ENCODE results near the gene P2RY11. TPM values are rescaled to one million over a fixed set of nuclear protein-coding genes. Genes with fewer than 3 reads are reported as not detected.

P2RY11 gene
- polyA plus RNA-seq, 2 of the 4 experiments (the other 2 are of a cell fraction) = 1.9 to 6.4 TPM

GRCh38 chr19:10100163-10100785, 11.2 kb upstream of the P2RY11 start:
- no peak for TF ChIP-seq RARB (CRISPR knock-in tag; IDR thresholded peaks at IDR 0.05)

GRCh38 chr19:10102787-10103236, 8.7 kb upstream of the P2RY11 start:
- ATAC-seq = no peak
- no peak overlapping the region for H3K4me3 ChIP-seq
- TF ChIP-seq ZFP36 (IDR thresholded peaks at IDR 0.05; ENCODE audit: borderline replicate concordance, partially characterized antibody) = peak; percentile 30
- no peak for TF ChIP-seq NPAS2 (CRISPR knock-in tag; IDR thresholded peaks at IDR 0.05; ENCODE audit: borderline replicate concordance)

More at GRCh38 chr19:10100163-10100785, 11.2 kb upstream of the P2RY11 start:
- ATAC-seq (no peak), DNase-seq (ENCODE audit: low read depth in 1 of 2, low spot score in 1 of 2) (no peak), FAIRE-seq (no peak)
- Histone ChIP-seq H3K4me3 (no peak overlapping the region), H3K4me2 (no peak overlapping the region), H3K9me3 (no peaks in the 10 kb centered on the region), H3K27ac (no peak overlapping the region), H3K4me1 (peaks cover 4% of the 10 kb centered on the region; the same call in 1 of the 3 replicates)
- 63% methylated on average over 5 of the region's 5 CpGs for WGBS (ENCODE audit: missing lambda C conversion rate)
- CTCF ChIA-PET = interaction anchor here (0.6 to 2.0 kb wide), 3 partner anchors 8 to 79 kb away, joined by 3 to 10 read pairs (median 4); no protein-coding TSS in a partner anchor
- POLR2A ChIA-PET = no interaction called here

GRCh38 chr19:10104130-10104513, 7.4 kb upstream of the P2RY11 start:
- Histone ChIP-seq H3K4me3 (no peak overlapping the region), H3K4me2 (no peak overlapping the region), H3K9me3 (no peaks in the 10 kb centered on the region), H3K4me1 (peaks cover 12% of the 10 kb centered on the region; the same call in 1 of the 3 replicates), H3K27ac (no peak overlapping the region)
- CTCF ChIA-PET = interaction anchor here (1.0 kb wide), 1 partner anchor 9 kb away, joined by 5 read pairs; no protein-coding TSS in a partner anchor
- DNase-seq (ENCODE audit: low read depth in 1 of 2, low spot score in 1 of 2) = no peak
- no peak for ATAC-seq
- no peak for FAIRE-seq
- POLR2A ChIA-PET = no interaction called here
- TF ChIP-seq HOXB13 (CRISPR knock-in tag; IDR thresholded peaks at IDR 0.05; ENCODE audit: low read depth) (no peak), HMGXB4 (CRISPR knock-in tag; IDR thresholded peaks at IDR 0.05; ENCODE audit: borderline replicate concordance) (no peak), ESRRA (IDR thresholded peaks at IDR 0.05; ENCODE audit: borderline replicate concordance, low read length) (no peak), RAD21 (conservative IDR thresholded peaks at IDR 0.05 in 1 of 2, IDR thresholded peaks at IDR 0.05 in 1 of 2) (no peak), GATA3 (IDR thresholded peaks at IDR 0.05; ENCODE audit: borderline replicate concordance) (no peak), ZC3H11A (IDR thresholded peaks at IDR 0.05) (no peak), CHD4 (IDR thresholded peaks at IDR 0.05; ENCODE audit: borderline replicate concordance) (no peak)

More at GRCh38 chr19:10102787-10103236, 8.7 kb upstream of the P2RY11 start:
- DNase-seq (ENCODE audit: low read depth in 1 of 2, low spot score in 1 of 2) = no peak
- no peak for FAIRE-seq
- Histone ChIP-seq H3K27ac (no peak overlapping the region), H3K4me2 (no peak overlapping the region), H3K9me3 (no peaks in the 10 kb centered on the region), H3K4me1 (peaks cover 11% of the 10 kb centered on the region; the same call in 1 of the 3 replicates)
- WGBS (ENCODE audit: missing lambda C conversion rate) = 76% methylated on average over 7 of the region's 7 CpGs
- ChIA-PET CTCF (interaction anchor here (0.8 to 0.9 kb wide), 2 partner anchors 13 to 147 kb away, joined by 3 read pairs; no protein-coding TSS in a partner anchor), POLR2A (no interaction called here)

- ChIA-PET CTCF (interaction anchor here (1.0 kb wide), 1 partner anchor 8 kb away, joined by 5 read pairs; no protein-coding TSS in a partner anchor), POLR2A (no interaction called here)
- Histone ChIP-seq H3K9me3 (no peaks in the 10 kb centered on the region), H3K27ac (no peak overlapping the region), H3K4me3 (no peak overlapping the region), H3K4me1 (peaks cover 12% of the 10 kb centered on the region; the same call in 1 of the 3 replicates), H3K4me2 (no peak overlapping the region)
- ATAC-seq (no peak), FAIRE-seq (no peak), DNase-seq (ENCODE audit: low read depth in 1 of 2, low spot score in 1 of 2) (no peak)
- 57% methylated on average over 12 of the region's 15 CpGs for WGBS (ENCODE audit: missing lambda C conversion rate)
- no peak for TF ChIP-seq ZSCAN20 (CRISPR knock-in tag; IDR thresholded peaks at IDR 0.05)
Observed at GRCh38 chr19:10104665-10105508, 6.6 kb upstream of the P2RY11 start.
